Measurements from ENCODE around the gene MAP3K20. TPM values are rescaled to one million over a fixed set of nuclear protein-coding genes. Genes with fewer than 3 reads are reported as not detected.
"Not testable (repeated sequence)": the region's sequence is repeated elsewhere in the genome, so short reads cannot be mapped to it uniquely, and the experiment has no call there.

The MAP3K20 gene
- total RNA-seq, 1 donor from 2014 or later: 466 TPM

- Histone ChIP-seq H3K4me1 (no peaks in the 10 kb centered on the region), H3K27ac (replicated peaks) (no peak overlapping the region), H3K27me3 (ENCODE audit: low read depth) (no peaks in the 10 kb centered on the region), H3K9me3 (replicated peaks) (no peaks in the 10 kb centered on the region), H3K36me3 (no peaks in the 10 kb centered on the region), H3K4me3 (no peak overlapping the region)
- DNase-seq: no peak
- intact Hi-C loops (cut with micrococcal nuclease): no loop called here
- TF ChIP-seq CTCF (IDR thresholded peaks at IDR 0.05; ENCODE audit: borderline replicate concordance): no peak
These were observed 174.3 kb downstream of the MAP3K20 start for GRCh38 chr2:173249661-173250641.

- TF ChIP-seq CTCF (IDR thresholded peaks at IDR 0.05; ENCODE audit: borderline replicate concordance): no peak
- Histone ChIP-seq H3K27ac (replicated peaks) (no peak overlapping the region), H3K4me3 (no peak overlapping the region), H3K27me3 (ENCODE audit: low read depth) (no peaks in the 10 kb centered on the region), H3K9me3 (replicated peaks) (no peaks in the 10 kb centered on the region), H3K4me1 (no peaks in the 10 kb centered on the region), H3K36me3 (no peaks in the 10 kb centered on the region)
- intact Hi-C loops (cut with micrococcal nuclease): no loop called here
- no peak for DNase-seq
These were observed 175.6 kb downstream of the MAP3K20 start for GRCh38 chr2:173251225-173251624.

GRCh38 chr2:173252581-173252980 lies 176.9 kb downstream of the MAP3K20 start:
- intact Hi-C loops (cut with micrococcal nuclease): no loop called here

GRCh38 chr2:173254659-173255058 lies 179.0 kb downstream of the MAP3K20 start:
- no peak overlapping the region for H3K27ac ChIP-seq (replicated peaks)
- DNase-seq: no peak
- H3K9me3 ChIP-seq (replicated peaks): no peaks in the 10 kb centered on the region
- H3K36me3 ChIP-seq: peaks cover 5% of the 10 kb centered on the region
- no peak for TF ChIP-seq CTCF (IDR thresholded peaks at IDR 0.05; ENCODE audit: borderline replicate concordance)
- intact Hi-C loops (cut with micrococcal nuclease): no loop called here
- H3K4me1 ChIP-seq: no peaks in the 10 kb centered on the region
- H3K27me3 ChIP-seq (ENCODE audit: low read depth): no peaks in the 10 kb centered on the region
- H3K4me3 ChIP-seq: no peak overlapping the region

More at GRCh38 chr2:173252581-173252980, 176.9 kb downstream of the MAP3K20 start:
- DNase-seq: no peak
- Histone ChIP-seq H3K27me3 (ENCODE audit: low read depth) (no peaks in the 10 kb centered on the region), H3K9me3 (replicated peaks) (no peaks in the 10 kb centered on the region), H3K4me1 (no peaks in the 10 kb centered on the region), H3K4me3 (no peak overlapping the region), H3K27ac (replicated peaks) (no peak overlapping the region), H3K36me3 (no peaks in the 10 kb centered on the region)
- no peak for TF ChIP-seq CTCF (IDR thresholded peaks at IDR 0.05; ENCODE audit: borderline replicate concordance)

GRCh38 chr2:173258701-173259100 lies 183.1 kb downstream of the MAP3K20 start:
- Histone ChIP-seq H3K27ac (replicated peaks) (no peak overlapping the region), H3K36me3 (peaks cover 11% of the 10 kb centered on the region), H3K27me3 (ENCODE audit: low read depth) (no peaks in the 10 kb centered on the region), H3K4me1 (no peaks in the 10 kb centered on the region), H3K4me3 (no peak overlapping the region), H3K9me3 (replicated peaks) (no peaks in the 10 kb centered on the region)
- intact Hi-C loops (cut with micrococcal nuclease): no loop called here
- no peak for DNase-seq
- TF ChIP-seq CTCF (IDR thresholded peaks at IDR 0.05; ENCODE audit: borderline replicate concordance): no peak

- H3K27me3 ChIP-seq (ENCODE audit: low read depth); DNase-seq; H3K4me3 ChIP-seq; H3K4me1 ChIP-seq; H3K27ac ChIP-seq (replicated peaks); H3K9me3 ChIP-seq (replicated peaks); intact Hi-C loops (cut with micrococcal nuclease): not testable (repeated sequence)
- H3K36me3 ChIP-seq: peaks cover 36% of the 10 kb centered on the region
These were observed 186.7 kb downstream of the MAP3K20 start for GRCh38 chr2:173262356-173262755.
